Choroid plexus epithelial cell (primary cell): ENCODE measurements around the gene MTG1.

ENCODE experiments used
- DNase-seq: peaks from one replicate; pipeline ENCODE4 v3.0.0-alpha.2; 2010; ENCODE audit warnings: low read depth
- H3K4me3 ChIP-seq: 2 replicates; pipeline ENCODE4 v1.5.1; 2011; ENCODE audit warnings: low read depth, mild to moderate bottlenecking, control low read depth, low read length, moderate library complexity
- TF ChIP-seq, protein P1 (sequence below): conservative IDR thresholded peaks from 2 replicates; pipeline ENCODE4 v1.5.1; 2011; ENCODE audit warnings: low read depth, mild to moderate bottlenecking, control low read depth, inconsistent platforms, low read length, moderate library complexity

The MTG1 gene

GRCh38 chr10:133452453-133452852 lies 58.5 kb downstream of the MTG1 start:
- TF ChIP-seq, protein P1, sequence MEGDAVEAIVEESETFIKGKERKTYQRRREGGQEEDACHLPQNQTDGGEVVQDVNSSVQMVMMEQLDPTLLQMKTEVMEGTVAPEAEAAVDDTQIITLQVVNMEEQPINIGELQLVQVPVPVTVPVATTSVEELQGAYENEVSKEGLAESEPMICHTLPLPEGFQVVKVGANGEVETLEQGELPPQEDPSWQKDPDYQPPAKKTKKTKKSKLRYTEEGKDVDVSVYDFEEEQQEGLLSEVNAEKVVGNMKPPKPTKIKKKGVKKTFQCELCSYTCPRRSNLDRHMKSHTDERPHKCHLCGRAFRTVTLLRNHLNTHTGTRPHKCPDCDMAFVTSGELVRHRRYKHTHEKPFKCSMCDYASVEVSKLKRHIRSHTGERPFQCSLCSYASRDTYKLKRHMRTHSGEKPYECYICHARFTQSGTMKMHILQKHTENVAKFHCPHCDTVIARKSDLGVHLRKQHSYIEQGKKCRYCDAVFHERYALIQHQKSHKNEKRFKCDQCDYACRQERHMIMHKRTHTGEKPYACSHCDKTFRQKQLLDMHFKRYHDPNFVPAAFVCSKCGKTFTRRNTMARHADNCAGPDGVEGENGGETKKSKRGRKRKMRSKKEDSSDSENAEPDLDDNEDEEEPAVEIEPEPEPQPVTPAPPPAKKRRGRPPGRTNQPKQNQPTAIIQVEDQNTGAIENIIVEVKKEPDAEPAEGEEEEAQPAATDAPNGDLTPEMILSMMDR = no peak
- DNase-seq = no peak
- H3K4me3 ChIP-seq = no peak overlapping the region

DNA sequence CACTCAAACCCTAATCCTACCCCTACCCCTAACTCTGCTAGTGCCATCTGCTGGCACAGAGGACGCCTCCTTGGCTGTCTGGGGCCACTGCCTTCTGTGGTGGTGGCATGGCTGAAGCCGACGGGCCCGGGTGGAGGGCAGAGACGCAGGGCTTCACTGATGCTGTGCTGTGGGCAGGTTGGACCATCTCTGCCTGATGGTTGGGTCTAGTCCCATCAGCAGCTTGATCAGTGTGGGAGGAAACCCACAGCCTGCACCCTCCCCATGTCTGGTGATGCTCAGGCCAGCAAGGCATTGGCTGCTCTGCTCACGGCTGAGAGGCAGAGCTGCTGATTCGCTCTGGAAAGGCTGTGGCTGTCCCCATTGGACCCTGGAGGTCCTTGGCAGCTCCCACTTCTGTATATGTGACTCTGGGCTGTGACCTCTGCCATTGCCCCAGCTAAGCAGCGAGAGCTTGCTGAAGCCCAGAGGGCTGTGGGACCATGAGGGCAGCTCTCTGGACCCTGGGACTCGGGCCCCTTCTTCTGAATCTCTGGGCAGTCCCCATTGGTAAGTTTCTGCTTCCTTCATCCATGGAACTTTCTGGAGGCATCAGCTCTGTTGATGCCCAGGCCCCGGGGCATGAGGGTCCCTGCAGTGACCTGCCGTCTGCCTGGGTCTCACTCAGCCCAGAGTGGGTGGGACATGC lies 59.7 kb downstream of the MTG1 start, which contains the start of gene SCART1:
Gene SCART1, plus strand, starts transcription at position 430 of the 688 bp plus-strand sequence. Its CDS starts 53 bp downstream, at position 483.
- TF ChIP-seq, protein P1 = no peak
- no peak within 1 kb of the TSS for H3K4me3 ChIP-seq
- no peak for DNase-seq

DNA sequence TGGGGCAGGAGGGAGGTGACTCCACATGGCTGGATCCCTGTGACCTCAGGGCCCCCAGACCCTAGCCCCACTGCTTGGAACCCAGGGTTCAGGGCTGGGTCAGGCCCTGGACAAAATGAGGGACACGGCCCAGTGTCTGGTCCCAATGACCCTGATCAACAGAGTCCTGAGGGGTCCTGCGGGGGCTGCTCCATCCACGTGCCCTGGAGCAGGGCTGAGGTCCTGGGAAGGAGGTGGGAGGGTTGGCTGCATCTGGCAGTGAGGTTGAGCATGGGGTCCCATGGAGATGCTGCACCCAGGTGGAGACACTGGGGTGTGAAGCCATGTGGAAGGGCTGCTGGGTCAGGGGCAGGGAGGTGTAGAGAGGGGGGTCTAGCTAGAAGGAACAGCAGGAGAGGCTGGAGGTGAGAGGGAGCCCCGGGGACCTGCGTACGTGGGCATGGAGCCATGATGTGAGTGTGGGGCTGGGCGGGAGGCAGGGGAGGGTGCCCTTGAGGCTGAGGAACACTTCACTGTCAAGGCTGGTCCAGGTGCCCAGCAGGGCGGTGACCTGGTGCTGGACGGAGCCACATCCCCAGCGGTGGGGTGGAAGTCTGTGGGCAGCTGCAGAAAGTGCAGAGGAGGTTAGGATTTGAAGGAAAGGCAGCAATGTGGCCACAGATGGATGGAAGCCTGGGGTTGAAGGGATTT lies 60.4 kb downstream of the MTG1 start:
- TF ChIP-seq, protein P1 = no peak
- no peak for DNase-seq
- no peak overlapping the region for H3K4me3 ChIP-seq

GRCh38 chr10:133455196-133455595 lies 61.2 kb downstream of the MTG1 start:
- TF ChIP-seq, protein P1 = no peak
- DNase-seq = no peak
- no peak overlapping the region for H3K4me3 ChIP-seq

GRCh38 chr10:133455611-133456031 lies 61.7 kb downstream of the MTG1 start:
- H3K4me3 ChIP-seq = no peak overlapping the region
- TF ChIP-seq, protein P1 = no peak
- DNase-seq = no peak

DNA sequence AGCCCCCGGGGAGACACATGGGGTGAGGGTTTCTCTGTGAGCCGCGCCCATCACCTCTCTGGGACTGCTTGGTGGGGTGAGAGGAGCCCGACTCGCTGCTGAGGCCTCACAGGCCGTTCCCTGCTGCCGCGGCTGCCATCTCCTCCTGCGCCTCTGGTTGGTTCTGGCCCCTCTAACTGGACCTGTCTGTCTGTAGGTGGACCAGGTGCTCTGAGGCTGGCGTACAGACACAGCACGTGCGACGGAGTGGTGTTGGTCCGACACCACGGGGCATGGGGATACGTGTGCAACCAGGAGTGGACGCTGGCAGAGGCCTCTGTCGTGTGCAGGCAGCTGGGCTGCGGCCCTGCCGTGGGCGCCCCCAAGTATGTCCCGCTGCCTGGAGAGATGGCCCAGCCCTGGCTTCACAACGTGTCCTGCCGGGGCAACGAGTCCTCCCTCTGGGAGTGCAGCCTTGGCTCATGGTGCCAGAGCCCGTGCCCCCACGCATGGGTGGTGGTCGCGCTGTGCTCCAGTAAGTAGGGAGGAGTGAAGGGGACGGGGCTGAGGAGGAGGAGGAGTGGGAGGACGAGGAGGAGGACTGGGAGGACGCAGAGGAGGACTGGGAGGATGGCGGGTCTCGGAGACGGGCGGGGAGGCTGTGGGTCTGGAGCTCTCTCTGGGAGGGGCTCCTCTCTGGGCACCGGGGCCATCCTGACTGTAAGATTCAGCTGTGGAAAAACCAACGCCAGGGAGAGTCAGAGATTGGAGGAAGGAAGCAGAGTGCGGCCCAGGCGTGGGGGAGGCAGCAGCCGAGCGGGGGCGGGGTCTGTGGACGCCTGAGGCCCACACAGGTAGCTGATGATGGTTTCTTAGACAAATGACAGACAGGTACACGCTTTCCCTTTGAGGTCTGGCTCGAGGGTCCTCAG lies 62.3 kb downstream of the MTG1 start:
- DNase-seq = no peak
- no peak overlapping the region for H3K4me3 ChIP-seq
- TF ChIP-seq, protein P1 = no peak
